ENCODE data around the gene CHST13.
A peak's percentile ranks its signal among the peaks of the same experiment; 100 is the strongest.

The CHST13 gene

GRCh38 chr3:126528419-126528799, 4.5 kb downstream of the CHST13 start:
- Histone ChIP-seq H3K4me3 (ENCODE audit: low read length, poor library complexity, severe bottlenecking) (no peak overlapping the region), H3K9me3 (ENCODE audit: insufficient read depth, low read depth, low read length) (no peaks in the 10 kb centered on the region), H3K79me2 (ENCODE audit: insufficient read depth, low read length) (no peaks in the 10 kb centered on the region), H2AFZ (ENCODE audit: low read length) (no peak overlapping the region), H3K36me3 (ENCODE audit: insufficient read depth, low read length) (no peaks in the 10 kb centered on the region), H3K4me2 (ENCODE audit: low read depth, low read length, poor library complexity, severe bottlenecking) (peak overlapping the region; percentile 76), H3F3A (ENCODE audit: low read depth) (no peaks in the 10 kb centered on the region), H3K4me1 (ENCODE audit: insufficient read depth, low read length, poor library complexity, severe bottlenecking) (peaks cover 82% of the 10 kb centered on the region), H3K27me3 (ENCODE audit: insufficient read depth, low read length, poor library complexity, severe bottlenecking) (no peaks in the 10 kb centered on the region), H4K20me1 (ENCODE audit: insufficient read depth, low read length, poor library complexity, severe bottlenecking) (no peaks in the 10 kb centered on the region), H3K9ac (ENCODE audit: low read depth, low read length, poor library complexity, severe bottlenecking) (peak overlapping the region; percentile 81), H3K9me2 (replicated peaks; ENCODE audit: low read depth, low read length) (no peaks in the 10 kb centered on the region)
- no peak for TF ChIP-seq EZH2phosphoT487 (IDR thresholded peaks at IDR 0.05; ENCODE audit: borderline replicate concordance)
- TF ChIP-seq, protein P1, sequence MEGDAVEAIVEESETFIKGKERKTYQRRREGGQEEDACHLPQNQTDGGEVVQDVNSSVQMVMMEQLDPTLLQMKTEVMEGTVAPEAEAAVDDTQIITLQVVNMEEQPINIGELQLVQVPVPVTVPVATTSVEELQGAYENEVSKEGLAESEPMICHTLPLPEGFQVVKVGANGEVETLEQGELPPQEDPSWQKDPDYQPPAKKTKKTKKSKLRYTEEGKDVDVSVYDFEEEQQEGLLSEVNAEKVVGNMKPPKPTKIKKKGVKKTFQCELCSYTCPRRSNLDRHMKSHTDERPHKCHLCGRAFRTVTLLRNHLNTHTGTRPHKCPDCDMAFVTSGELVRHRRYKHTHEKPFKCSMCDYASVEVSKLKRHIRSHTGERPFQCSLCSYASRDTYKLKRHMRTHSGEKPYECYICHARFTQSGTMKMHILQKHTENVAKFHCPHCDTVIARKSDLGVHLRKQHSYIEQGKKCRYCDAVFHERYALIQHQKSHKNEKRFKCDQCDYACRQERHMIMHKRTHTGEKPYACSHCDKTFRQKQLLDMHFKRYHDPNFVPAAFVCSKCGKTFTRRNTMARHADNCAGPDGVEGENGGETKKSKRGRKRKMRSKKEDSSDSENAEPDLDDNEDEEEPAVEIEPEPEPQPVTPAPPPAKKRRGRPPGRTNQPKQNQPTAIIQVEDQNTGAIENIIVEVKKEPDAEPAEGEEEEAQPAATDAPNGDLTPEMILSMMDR (conservative IDR thresholded peaks at IDR 0.05; ENCODE audit: low read length): no peak

DNA sequence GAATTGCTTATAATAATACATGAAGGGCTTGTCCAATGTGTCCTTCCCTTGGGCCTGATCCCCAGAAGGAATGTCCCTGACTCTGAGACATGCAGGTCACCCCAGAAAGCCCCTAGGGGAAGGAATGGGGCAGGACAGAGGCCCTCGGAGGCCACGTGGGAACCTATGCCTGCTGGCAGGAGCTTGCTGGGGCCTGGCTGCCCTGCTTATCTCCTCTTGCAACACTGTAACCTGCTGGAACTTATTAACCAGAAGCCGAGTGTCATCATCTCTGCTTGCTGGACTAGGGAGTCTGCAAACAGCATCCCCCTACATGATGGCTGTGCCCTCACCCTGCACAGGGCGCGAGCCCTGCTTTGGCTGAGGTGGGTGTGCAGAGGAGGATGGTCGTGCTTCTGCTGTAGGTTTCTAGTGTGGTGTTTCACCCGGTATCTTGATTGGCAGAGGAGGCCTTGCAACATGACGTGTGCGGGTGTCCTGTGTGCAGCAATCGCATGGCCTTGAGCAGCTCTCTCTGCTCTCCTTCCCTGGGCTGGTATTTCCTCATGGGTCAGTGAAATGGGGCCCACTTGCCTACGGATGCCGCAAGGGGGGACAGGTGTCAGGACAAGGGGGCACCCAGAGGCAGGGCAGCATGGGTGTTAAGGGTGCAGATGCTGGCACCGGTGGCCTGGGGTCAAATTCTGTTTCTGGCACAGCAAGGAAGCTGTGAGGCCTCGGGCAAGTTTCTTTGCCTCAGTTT, 5.0 kb downstream of the CHST13 start:
- H3K9me2 ChIP-seq (replicated peaks; ENCODE audit: low read depth, low read length): no peaks in the 10 kb centered on the region
- no peaks in the 10 kb centered on the region for H3K9me3 ChIP-seq (ENCODE audit: insufficient read depth, low read depth, low read length)
- peaks cover 82% of the 10 kb centered on the region for H3K4me1 ChIP-seq (ENCODE audit: insufficient read depth, low read length, poor library complexity, severe bottlenecking)
- H3K79me2 ChIP-seq (ENCODE audit: insufficient read depth, low read length): no peaks in the 10 kb centered on the region
- no peaks in the 10 kb centered on the region for H3K36me3 ChIP-seq (ENCODE audit: insufficient read depth, low read length)
- H3K27me3 ChIP-seq (ENCODE audit: insufficient read depth, low read length, poor library complexity, severe bottlenecking): no peaks in the 10 kb centered on the region
- peak overlapping the region; percentile 81 for H3K9ac ChIP-seq (ENCODE audit: low read depth, low read length, poor library complexity, severe bottlenecking)
- H3K4me3 ChIP-seq (ENCODE audit: low read length, poor library complexity, severe bottlenecking): no peak overlapping the region
- TF ChIP-seq, protein P1 (conservative IDR thresholded peaks at IDR 0.05; ENCODE audit: low read length): no peak
- no peak for TF ChIP-seq EZH2phosphoT487 (IDR thresholded peaks at IDR 0.05; ENCODE audit: borderline replicate concordance)
- H2AFZ ChIP-seq (ENCODE audit: low read length): no peak overlapping the region
- no peaks in the 10 kb centered on the region for H3F3A ChIP-seq (ENCODE audit: low read depth)
- no peaks in the 10 kb centered on the region for H4K20me1 ChIP-seq (ENCODE audit: insufficient read depth, low read length, poor library complexity, severe bottlenecking)
- peak overlapping the region; percentile 76 for H3K4me2 ChIP-seq (ENCODE audit: low read depth, low read length, poor library complexity, severe bottlenecking)

DNA sequence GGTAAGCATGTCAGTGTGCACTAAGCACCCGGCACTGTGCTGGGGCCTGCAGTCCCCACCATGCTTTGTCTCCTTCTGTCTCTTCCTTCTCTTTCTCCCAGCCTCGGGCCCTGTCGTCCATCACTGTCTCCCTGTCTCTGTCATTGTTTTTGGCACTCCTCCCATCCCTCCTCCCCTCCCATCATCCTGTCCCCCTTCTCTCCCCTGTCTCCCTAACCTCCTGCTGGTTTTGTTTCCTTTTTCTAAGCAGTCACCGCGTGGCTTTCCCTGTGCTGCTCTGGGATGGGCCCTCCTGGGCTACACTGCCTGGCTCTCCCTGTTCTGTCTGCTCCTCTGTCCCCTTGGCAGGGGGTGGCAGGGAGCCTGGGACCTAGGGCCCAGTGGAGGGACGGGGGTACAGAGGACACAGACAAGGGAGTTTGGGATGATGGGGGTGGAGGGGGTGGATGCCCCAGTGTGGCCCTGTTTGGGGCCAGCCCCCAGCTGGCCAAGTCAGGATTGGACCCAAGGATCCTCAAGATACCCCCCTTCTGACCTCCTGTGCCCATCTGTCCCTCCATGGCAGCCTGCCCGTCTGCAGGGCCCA, 5.7 kb downstream of the CHST13 start:
- Histone ChIP-seq H3K9me3 (ENCODE audit: insufficient read depth, low read depth, low read length) (no peaks in the 10 kb centered on the region), H2AFZ (ENCODE audit: low read length) (no peak overlapping the region), H3F3A (ENCODE audit: low read depth) (no peaks in the 10 kb centered on the region), H3K9me2 (replicated peaks; ENCODE audit: low read depth, low read length) (no peaks in the 10 kb centered on the region), H3K4me2 (ENCODE audit: low read depth, low read length, poor library complexity, severe bottlenecking) (peak overlapping the region; percentile 76), H3K4me3 (ENCODE audit: low read length, poor library complexity, severe bottlenecking) (peak overlapping the region; percentile 57), H3K4me1 (ENCODE audit: insufficient read depth, low read length, poor library complexity, severe bottlenecking) (peaks cover 82% of the 10 kb centered on the region), H3K27me3 (ENCODE audit: insufficient read depth, low read length, poor library complexity, severe bottlenecking) (no peaks in the 10 kb centered on the region), H3K36me3 (ENCODE audit: insufficient read depth, low read length) (no peaks in the 10 kb centered on the region), H3K9ac (ENCODE audit: low read depth, low read length, poor library complexity, severe bottlenecking) (peak overlapping the region; percentile 81), H3K79me2 (ENCODE audit: insufficient read depth, low read length) (no peaks in the 10 kb centered on the region), H4K20me1 (ENCODE audit: insufficient read depth, low read length, poor library complexity, severe bottlenecking) (no peaks in the 10 kb centered on the region)
- TF ChIP-seq, protein P1 (conservative IDR thresholded peaks at IDR 0.05; ENCODE audit: low read length): no peak
- no peak for TF ChIP-seq EZH2phosphoT487 (IDR thresholded peaks at IDR 0.05; ENCODE audit: borderline replicate concordance)

Data from Loucy (cell line).